Measurements from ENCODE around the gene YPEL5.

Gene YPEL5

DNA sequence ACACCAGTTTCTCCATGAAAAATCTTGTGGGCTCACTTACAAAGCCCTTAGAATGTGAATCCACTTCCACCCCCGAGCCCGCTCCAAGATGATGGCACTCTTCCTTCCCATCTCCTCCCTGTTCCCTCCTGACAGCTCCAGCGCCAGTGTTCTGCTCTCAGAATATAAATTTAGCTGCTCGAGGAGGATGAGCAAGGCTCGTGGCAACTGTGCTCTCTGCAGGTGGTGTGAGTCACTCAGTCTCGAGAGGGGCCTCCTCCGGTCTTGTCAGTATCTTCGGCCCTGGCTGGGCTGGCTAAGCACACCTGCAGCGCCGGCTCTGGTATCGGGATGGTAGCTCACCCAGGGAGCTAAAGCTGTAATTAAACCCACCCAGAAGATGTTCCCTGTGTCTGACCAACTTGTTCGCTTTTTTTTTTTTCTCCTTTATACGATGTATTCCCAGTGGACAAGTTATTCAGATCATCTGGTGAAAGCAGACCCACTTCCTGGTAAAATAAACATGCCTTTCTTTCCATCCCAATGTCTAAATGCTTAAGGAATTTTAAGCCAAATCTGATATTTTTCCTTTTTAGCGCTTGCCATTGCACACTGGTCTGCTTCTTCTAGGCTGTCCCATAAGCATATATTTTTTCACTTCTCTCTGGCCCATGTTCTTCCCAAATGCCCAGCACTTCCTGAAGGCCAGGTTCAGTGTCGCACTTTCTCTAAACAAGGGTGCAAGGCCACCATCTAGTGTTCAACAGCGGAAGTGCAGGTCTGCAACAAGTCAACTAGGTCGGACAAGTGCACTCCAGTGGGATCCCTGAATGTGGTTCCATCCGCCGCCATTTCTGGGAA is 31.4 kb upstream of the YPEL5 start:
- no peak overlapping the region for H3K4me3 ChIP-seq (replicated peaks in 1 of 2; ENCODE audit: low read depth in 2 of 2, low read length in 2 of 2)
- TF ChIP-seq, protein P1, sequence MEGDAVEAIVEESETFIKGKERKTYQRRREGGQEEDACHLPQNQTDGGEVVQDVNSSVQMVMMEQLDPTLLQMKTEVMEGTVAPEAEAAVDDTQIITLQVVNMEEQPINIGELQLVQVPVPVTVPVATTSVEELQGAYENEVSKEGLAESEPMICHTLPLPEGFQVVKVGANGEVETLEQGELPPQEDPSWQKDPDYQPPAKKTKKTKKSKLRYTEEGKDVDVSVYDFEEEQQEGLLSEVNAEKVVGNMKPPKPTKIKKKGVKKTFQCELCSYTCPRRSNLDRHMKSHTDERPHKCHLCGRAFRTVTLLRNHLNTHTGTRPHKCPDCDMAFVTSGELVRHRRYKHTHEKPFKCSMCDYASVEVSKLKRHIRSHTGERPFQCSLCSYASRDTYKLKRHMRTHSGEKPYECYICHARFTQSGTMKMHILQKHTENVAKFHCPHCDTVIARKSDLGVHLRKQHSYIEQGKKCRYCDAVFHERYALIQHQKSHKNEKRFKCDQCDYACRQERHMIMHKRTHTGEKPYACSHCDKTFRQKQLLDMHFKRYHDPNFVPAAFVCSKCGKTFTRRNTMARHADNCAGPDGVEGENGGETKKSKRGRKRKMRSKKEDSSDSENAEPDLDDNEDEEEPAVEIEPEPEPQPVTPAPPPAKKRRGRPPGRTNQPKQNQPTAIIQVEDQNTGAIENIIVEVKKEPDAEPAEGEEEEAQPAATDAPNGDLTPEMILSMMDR (IDR thresholded peaks at IDR 0.05; ENCODE audit: low read depth, low read length): peak; percentile 98
- DNase-seq (ENCODE audit: low read depth in 2 of 2): peak; percentile 87 to 89

- H3K4me3 ChIP-seq (replicated peaks in 1 of 2; ENCODE audit: low read depth in 2 of 2, low read length in 2 of 2): no peak overlapping the region
- TF ChIP-seq, protein P1 (IDR thresholded peaks at IDR 0.05; ENCODE audit: low read depth, low read length): no peak
- no peak for DNase-seq (ENCODE audit: low read depth in 2 of 2)
These were observed 30.9 kb upstream of the YPEL5 start for GRCh38 chr2:30115981-30116285.

DNA sequence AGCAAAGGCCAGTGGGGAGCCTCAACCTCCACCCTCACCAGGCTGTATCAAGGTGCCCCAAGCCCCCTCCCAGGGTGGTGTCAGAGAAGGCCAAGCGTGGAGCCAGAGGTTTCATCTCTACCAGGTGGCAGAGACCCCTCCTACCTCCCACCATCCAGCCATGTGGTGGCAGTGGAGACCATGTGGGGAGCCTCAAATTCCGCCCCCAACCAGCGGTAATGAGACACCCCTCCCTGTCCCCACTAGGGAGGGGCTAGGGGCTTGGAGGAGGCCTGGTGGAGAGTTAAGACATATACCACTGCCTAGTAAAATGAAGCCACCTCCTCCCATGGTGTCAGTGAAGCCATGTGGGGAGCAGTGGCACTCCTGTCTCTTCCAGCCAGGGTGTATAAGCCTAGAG is 24.4 kb upstream of the YPEL5 start:
- no peak for DNase-seq (ENCODE audit: low read depth in 2 of 2)
- TF ChIP-seq, protein P1 (IDR thresholded peaks at IDR 0.05; ENCODE audit: low read depth, low read length): no peak
- H3K4me3 ChIP-seq (replicated peaks in 1 of 2; ENCODE audit: low read depth in 2 of 2, low read length in 2 of 2): no peak overlapping the region

- TF ChIP-seq, protein P1 (IDR thresholded peaks at IDR 0.05; ENCODE audit: low read depth, low read length): no peak
- no peak overlapping the region for H3K4me3 ChIP-seq (replicated peaks in 1 of 2; ENCODE audit: low read depth in 2 of 2, low read length in 2 of 2)
- peak; percentile 14 to 83 for DNase-seq (ENCODE audit: low read depth in 2 of 2)
These were observed 19.6 kb upstream of the YPEL5 start for GRCh38 chr2:30127016-30127893.

DNA sequence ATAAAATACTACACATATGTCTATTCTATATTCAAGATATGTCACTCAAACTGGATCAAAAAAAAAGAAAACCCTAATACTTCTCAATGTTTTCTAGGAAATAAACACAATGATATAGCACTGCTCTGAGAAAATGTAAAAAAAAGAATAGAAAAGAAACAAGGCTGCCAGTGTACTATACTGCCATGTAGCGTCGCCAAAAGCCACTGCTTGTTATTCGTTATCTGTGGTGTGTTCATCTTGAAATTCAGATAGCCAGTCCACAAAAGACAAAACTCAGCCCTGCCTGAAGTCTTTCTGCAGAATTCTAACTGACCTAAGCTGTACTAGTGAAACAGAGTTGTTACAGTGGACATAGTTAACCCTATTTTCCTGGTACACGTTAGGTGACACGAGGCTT is 12.2 kb upstream of the YPEL5 start:
- TF ChIP-seq, protein P1 (IDR thresholded peaks at IDR 0.05; ENCODE audit: low read depth, low read length): no peak
- DNase-seq (ENCODE audit: low read depth in 2 of 2): no peak
- H3K4me3 ChIP-seq (replicated peaks in 1 of 2; ENCODE audit: low read depth in 2 of 2, low read length in 2 of 2): no peak overlapping the region

DNA sequence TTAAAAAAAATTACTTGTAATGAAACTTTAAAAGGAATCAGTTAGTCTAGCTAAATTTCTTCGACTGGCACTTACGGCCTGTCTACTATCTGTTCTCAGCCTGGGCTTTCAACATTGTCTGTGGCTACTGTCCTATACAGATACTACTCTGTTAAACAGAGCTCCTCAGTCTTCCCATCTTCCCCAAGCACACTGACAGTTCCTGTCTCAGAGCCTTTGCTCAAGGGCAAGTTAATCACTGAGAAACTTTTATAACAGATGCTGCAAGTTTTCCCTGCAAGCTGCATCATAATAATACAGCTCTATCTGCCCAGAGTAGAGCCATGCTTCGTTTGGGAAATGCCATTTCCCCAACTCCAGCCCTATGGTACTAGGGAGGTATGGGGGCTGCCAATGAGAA is 11.3 kb upstream of the YPEL5 start:
- no peak for DNase-seq (ENCODE audit: low read depth in 2 of 2)
- no peak overlapping the region for H3K4me3 ChIP-seq (replicated peaks in 1 of 2; ENCODE audit: low read depth in 2 of 2, low read length in 2 of 2)
- TF ChIP-seq, protein P1 (IDR thresholded peaks at IDR 0.05; ENCODE audit: low read depth, low read length): no peak

Measured in cardiac fibroblast (primary cell).